WERI-Rb-1 (cell line): Measurements from ENCODE around the gene ATP8B4.
"Not testable (repeated sequence)": the region's sequence is repeated elsewhere in the genome, so short reads cannot be mapped to it uniquely, and the experiment has no call there.

Source experiments
- DNase-seq: peaks from one replicate; pipeline ENCODE4 v3.0.0-alpha.2; 2020
- H3K27ac ChIP-seq: fragments of 250-450 bp; sonication (Bioruptor Pico); 2 replicates; pipeline ENCODE4 v1.5.1; 2020; ENCODE audit warnings: mild to moderate bottlenecking, moderate library complexity
- H3K27me3 ChIP-seq: fragments of 250-450 bp; sonication (Bioruptor Pico); 2 replicates; pipeline ENCODE4 v1.5.1; 2021; ENCODE audit warnings: mild to moderate bottlenecking, low read depth, moderate library complexity; ENCODE audit not compliant: insufficient read depth, severe bottlenecking
- H3K36me3 ChIP-seq: fragments of 250-450 bp; sonication (Bioruptor Pico); 2 replicates; pipeline ENCODE4 v1.5.1; 2020; ENCODE audit warnings: mild to moderate bottlenecking, moderate library complexity
- H3K4me3 ChIP-seq: 2 replicates; pipeline ENCODE4 v1.5.1; 2011; ENCODE audit warnings: low read depth, mild to moderate bottlenecking, control low read depth, low read length
- H3K9me3 ChIP-seq: fragments of 250-450 bp; sonication (Bioruptor Pico); 2 replicates; pipeline ENCODE4 v1.5.1; 2021; ENCODE audit warnings: mild to moderate bottlenecking, moderate library complexity; ENCODE audit not compliant: severe bottlenecking
- TF ChIP-seq, protein P1 (sequence below): IDR thresholded peaks from 2 replicates; pipeline ENCODE4 v1.5.1; 2011; ENCODE audit warnings: low read depth, mild to moderate bottlenecking, control low read depth, inconsistent platforms, low read length

The ATP8B4 gene

DNA sequence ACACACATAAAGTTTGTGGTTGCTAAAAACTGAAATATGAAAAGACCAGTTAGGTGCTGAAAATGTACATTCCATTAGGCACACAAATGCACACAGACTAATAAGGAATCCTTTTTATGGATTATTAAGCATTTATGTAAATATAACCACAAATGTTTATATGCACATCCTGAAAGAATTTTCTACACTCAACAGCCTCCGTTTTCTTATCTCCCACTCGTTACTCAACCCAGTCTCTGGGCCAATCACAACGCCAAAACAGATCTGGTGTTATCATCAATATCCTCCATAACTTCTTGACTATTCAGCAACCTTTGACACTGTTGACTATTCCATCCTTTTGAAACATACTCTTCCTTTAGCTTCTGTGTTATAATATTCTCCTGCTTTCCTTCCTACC, 136.4 kb downstream of the ATP8B4 start:
- Histone ChIP-seq H3K27me3 (no peaks in the 10 kb centered on the region), H3K9me3 (no peaks in the 10 kb centered on the region), H3K27ac (no peak overlapping the region), H3K36me3 (no peaks in the 10 kb centered on the region), H3K4me3 (no peak overlapping the region)
- TF ChIP-seq, protein P1, sequence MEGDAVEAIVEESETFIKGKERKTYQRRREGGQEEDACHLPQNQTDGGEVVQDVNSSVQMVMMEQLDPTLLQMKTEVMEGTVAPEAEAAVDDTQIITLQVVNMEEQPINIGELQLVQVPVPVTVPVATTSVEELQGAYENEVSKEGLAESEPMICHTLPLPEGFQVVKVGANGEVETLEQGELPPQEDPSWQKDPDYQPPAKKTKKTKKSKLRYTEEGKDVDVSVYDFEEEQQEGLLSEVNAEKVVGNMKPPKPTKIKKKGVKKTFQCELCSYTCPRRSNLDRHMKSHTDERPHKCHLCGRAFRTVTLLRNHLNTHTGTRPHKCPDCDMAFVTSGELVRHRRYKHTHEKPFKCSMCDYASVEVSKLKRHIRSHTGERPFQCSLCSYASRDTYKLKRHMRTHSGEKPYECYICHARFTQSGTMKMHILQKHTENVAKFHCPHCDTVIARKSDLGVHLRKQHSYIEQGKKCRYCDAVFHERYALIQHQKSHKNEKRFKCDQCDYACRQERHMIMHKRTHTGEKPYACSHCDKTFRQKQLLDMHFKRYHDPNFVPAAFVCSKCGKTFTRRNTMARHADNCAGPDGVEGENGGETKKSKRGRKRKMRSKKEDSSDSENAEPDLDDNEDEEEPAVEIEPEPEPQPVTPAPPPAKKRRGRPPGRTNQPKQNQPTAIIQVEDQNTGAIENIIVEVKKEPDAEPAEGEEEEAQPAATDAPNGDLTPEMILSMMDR: no peak
- no peak for DNase-seq

- DNase-seq: no peak
- Histone ChIP-seq H3K9me3 (no peaks in the 10 kb centered on the region), H3K27me3 (no peaks in the 10 kb centered on the region), H3K27ac (no peak overlapping the region), H3K4me3 (no peak overlapping the region), H3K36me3 (no peaks in the 10 kb centered on the region)
- TF ChIP-seq, protein P1: no peak
These were observed 139.2 kb downstream of the ATP8B4 start for GRCh38 chr15:49979705-49980382.

DNA sequence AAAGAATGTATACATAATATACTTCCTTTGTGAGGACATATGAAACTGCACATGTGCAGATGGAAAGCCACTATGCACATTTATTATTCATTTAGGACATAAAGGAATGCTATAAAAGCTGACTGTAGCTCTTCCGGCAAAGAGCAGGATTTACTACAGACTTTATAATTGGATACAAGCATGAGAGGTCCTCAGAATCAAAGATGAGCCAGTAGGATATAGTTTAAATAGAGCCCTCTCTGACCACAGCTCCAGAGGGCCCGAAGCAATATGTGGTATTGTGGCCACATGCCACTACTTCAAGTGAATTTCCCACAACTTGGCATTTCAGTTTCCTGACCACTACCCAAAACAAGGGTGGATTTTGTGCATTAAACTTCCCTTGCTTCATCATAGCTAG, 140.9 kb downstream of the ATP8B4 start:
- Histone ChIP-seq H3K27me3 (no peaks in the 10 kb centered on the region), H3K9me3 (no peaks in the 10 kb centered on the region), H3K36me3 (no peaks in the 10 kb centered on the region), H3K4me3 (no peak overlapping the region), H3K27ac (no peak overlapping the region)
- no peak for DNase-seq
- TF ChIP-seq, protein P1: no peak

GRCh38 chr15:49977306-49977705, 141.7 kb downstream of the ATP8B4 start:
- H3K9me3 ChIP-seq: no peaks in the 10 kb centered on the region
- H3K36me3 ChIP-seq: no peaks in the 10 kb centered on the region
- H3K4me3 ChIP-seq: no peak overlapping the region
- H3K27me3 ChIP-seq: no peaks in the 10 kb centered on the region
- TF ChIP-seq, protein P1: no peak
- DNase-seq: no peak
- H3K27ac ChIP-seq: no peak overlapping the region

- Histone ChIP-seq H3K27ac (no peak overlapping the region), H3K27me3 (no peaks in the 10 kb centered on the region), H3K4me3 (no peak overlapping the region), H3K36me3 (no peaks in the 10 kb centered on the region), H3K9me3 (no peaks in the 10 kb centered on the region)
- no peak for DNase-seq
- TF ChIP-seq, protein P1: no peak
These were observed 154.5 kb downstream of the ATP8B4 start for GRCh38 chr15:49964551-49964950.

- TF ChIP-seq, protein P1: no peak
- H3K9me3 ChIP-seq: no peaks in the 10 kb centered on the region
These were observed 155.0 kb downstream of the ATP8B4 start for GRCh38 chr15:49964061-49964460.

GRCh38 chr15:49963033-49963772, 155.8 kb downstream of the ATP8B4 start:
- DNase-seq, H3K36me3 ChIP-seq: not testable (repeated sequence)

More at GRCh38 chr15:49964061-49964460, 155.0 kb downstream of the ATP8B4 start:
- H3K27ac ChIP-seq: no peak overlapping the region
- H3K4me3 ChIP-seq: no peak overlapping the region
- H3K36me3 ChIP-seq: no peaks in the 10 kb centered on the region
- no peak for DNase-seq
- no peaks in the 10 kb centered on the region for H3K27me3 ChIP-seq

More at GRCh38 chr15:49963033-49963772, 155.8 kb downstream of the ATP8B4 start:
- not testable (repeated sequence) for H3K4me3 ChIP-seq, H3K9me3 ChIP-seq, H3K27me3 ChIP-seq, H3K27ac ChIP-seq
